ENCODE data around the gene SLC66A2.

Gene SLC66A2

DNA sequence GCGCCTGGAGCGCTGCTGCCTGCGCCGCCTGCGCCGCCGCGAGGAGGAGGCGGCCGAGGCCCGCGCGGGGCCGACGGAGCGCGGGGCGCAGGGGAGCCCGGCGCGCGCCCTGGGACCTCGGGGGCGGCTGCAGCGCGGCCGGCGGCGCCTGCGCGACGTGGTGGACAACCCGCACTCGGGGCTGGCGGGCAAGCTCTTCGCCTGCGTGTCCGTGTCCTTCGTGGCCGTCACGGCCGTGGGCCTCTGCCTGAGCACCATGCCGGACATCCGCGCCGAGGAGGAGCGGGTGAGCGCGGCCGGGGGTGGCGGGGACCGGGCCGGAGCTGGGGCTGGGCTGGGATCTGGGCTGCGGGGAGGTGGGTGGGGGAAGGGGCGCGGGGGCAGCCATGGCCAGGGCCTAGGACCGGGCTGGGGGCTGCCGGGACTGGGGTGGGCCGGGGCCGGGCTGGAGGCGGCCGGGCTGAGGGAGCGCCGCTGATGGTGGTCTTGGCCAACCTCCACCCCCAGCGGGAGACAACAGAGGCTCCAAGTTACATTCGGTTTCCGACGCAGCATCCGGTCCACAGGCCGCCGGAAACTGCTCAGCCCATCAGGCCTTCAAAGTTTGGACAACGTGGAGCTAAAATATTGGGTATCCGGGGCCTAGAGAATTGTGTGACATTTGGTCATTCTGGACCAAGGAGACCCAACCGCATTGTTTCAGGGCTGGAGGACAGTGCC lies 87.3 kb downstream of the SLC66A2 start:
- no peak for DNase-seq

DNA sequence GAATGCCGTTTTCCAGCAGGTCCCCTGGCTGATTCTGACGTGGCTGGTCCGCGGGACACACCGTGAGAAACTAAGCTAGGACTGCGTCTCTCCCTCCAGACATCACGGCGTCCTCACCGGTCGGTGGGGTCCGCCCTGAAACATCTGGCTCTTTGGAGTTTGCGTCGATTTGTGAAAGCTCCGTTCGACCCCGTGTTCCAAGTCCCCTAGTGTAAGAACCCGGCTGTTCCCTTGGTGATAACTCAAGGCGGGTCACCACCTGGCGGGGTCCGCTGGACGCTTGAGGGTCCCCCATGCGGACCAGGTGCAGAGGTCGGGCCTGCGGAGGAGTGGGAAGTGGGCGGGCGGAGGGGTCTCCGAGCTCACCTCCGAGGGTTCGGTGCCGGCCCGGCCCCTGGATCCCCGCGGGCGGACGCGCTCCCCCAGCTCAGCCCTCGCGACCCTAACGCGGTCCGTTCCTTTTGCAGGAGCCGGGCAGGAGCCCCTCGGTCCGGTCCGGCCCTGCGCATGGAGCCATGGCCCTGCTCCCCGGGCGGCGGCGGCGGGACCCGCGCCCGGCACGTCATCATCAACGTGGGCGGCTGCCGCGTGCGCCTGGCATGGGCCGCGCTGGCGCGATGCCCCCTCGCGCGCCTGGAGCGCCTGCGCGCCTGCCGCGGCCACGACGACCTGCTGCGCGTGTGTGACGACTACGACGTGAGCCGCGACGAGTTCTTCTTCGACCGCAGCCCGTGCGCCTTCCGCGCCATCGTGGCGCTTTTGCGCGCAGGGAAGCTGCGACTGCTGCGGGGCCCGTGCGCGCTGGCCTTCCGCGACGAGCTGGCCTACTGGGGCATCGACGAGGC lies 88.1 kb downstream of the SLC66A2 start:
- no peak for DNase-seq

DNA sequence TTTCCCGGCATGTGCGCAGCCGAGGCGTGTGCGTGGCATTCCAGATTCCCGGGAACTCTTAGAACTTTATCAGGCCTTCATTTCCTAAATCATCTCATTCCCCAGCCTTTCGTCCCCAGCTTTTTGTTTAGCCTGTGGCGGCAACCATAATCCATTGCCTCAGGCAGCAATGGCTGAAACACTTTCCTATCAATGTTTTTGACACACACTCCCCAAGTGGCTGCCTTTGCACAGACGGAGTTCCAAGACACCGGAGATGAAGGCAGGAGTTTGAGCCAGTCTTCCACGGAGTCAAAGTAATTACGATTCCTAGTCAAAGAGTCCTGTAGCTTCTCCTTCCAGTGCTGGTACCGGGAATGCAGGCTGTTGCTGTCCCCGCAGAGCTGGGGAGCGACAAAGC lies 88.9 kb downstream of the SLC66A2 start:
- DNase-seq: no peak

DNA sequence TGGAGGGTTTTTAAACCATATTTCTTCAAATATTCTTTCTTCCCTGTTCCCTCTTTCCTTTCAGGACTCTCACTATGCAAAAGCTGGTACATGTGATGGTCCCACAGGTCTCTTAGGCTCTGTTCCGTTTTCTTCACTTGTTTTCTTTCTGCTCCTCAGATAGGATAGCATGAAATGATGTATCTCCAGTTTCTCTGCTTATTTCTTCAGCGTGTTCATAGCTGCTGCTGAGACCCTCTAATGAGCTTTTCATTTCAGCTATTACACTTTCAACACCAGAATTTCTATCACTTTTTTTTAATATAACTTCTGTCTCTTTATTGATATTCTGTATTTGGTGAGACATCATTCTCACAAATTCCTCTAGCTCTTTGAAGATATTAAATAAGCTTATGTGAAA lies 89.8 kb downstream of the SLC66A2 start:
- no peak for DNase-seq

DNA sequence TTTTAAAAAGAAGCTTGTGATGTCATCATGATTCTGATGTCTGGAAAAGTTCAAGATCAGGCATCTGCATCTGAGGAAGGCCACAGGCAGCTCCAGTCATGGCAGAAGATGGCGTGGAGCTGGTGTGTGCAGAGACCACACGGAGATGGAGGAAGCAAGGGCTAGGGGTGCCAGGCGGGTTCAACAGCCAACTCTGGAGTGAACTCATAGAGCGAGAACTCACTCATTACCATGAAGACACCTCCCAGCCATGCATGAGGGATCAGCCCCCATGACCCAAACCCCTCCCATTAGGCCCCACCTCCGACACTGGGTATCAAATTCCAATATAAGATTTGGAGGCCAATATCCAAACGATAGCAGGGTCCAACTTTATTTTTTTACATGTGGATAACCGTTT lies 92.1 kb downstream of the SLC66A2 start:
- DNase-seq: no peak

DNA sequence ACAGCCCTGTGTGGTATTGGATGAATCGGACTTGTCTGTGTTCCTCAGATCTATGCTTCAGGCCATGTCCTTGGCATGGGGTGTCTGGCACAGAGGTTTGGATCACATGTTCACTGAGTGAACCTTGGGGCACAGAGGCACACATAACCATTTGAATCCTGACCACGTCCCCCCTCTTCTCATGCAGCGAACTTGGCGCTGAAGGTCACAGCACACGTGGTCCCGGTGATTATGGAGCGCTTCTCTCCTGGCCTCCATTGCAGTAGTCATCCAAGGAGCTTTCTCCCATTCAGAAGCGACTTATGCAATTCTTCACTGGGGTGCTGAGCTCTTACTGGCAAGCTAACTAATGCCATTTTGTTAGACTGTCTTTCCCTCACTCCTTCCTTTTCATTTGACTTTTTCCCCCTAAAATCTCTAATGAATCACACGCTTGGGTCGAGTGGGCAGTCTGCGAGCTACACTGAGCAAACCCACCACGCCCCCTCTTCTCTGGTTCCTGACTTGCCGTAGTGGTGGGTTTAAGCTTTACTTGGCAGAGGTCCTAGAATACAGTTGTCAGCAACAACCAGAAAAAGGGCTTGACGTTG lies 94.3 kb downstream of the SLC66A2 start:
- DNase-seq: no peak

DNA sequence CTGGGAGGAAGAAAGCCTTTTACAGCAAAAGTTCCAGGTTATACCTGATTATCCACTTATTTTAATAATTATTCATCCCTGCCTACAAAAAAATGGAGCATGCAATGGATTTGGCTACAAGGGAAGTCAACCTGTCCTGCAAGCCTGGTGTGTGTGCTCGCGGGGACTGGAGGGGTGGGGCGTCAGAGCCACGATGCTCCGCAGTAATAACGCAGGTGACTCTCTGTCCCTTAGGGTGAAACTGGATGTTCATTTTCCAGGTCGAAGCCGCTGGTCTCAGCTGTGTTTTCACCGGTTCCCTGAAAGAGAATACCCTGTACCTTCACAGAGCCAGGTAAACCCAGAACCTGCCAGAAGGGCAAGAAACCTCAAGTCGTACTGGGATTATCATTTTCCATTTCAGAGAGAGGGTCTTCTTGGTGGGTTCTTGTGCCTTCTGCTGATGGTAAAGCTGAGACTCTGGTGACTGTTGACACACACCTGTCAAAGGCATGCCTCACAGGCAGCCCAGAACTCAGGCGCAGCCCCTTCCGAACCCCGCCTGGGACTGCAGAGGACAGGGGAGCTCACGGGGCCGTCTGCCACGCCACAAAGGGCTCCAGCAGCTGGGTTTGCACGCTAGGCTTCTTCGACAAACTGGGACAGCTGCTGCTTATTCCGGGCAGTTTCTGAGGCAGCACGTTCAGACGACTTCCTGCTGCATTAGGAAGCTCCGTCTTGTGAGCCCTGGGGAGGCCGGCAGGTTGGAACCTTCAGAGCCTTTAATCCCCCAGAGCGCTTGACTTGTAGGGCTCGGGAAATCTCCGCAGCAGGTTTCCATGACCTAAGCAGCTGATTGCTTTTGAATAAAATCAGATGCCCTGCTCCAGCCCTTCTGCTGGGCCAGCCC lies 95.1 kb downstream of the SLC66A2 start:
- DNase-seq: no peak

DNA sequence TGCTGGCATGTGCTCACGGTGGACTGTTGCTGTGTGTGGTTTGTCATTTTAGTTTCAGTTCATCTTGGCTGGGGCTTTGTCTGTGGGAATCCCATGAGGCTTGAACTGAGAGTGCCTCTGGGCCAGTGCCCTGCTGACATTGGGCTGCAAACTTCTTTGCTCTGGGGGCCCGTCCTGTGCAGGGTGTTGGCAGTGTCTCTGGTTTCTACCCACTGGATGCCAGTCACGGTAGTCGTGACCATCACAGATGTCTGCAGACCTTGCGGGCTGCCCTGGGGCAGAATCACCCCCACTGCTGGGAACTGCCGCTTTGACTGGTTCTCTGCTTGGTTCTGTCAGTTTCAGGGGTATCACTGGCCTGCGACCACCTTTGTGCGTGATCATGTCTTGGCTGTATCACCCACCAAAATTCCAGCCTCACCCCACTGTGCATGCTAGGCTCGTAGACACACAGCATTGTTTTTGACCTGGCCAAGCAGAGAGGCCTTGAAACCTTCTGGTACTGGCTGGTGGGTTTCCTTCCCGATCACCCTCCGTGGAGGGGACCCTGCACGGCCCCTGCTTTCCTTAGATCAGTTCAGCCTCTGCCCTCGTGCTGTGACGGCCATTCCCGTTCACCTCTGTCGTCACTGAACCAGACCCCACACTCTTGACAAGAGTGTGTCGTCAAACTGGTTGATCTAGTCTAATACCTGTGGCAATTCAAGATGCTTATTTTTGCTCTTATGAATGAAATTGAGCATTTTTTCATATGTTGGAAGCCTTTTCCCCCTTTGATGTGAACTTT lies 96.1 kb downstream of the SLC66A2 start:
- DNase-seq: no peak

DNA sequence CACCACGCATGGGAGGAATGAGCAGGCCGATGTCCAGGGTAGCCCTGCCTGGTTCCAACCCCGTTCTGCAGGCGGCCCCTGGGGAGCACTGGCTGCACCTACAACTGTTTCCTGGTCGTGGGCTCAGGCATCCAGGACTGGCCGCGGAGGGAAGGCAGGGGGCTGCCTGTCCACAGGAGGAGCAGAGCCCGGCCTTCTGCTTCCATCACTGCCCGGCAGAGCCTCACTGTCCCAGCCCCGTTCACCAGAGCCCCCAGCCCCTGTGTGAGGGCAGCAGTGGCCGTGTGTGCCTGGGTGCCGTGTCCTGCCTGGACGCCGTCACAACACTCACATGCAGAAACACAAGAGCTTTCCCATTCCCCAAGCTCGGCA lies 97.5 kb downstream of the SLC66A2 start:
- DNase-seq: no peak

DNA sequence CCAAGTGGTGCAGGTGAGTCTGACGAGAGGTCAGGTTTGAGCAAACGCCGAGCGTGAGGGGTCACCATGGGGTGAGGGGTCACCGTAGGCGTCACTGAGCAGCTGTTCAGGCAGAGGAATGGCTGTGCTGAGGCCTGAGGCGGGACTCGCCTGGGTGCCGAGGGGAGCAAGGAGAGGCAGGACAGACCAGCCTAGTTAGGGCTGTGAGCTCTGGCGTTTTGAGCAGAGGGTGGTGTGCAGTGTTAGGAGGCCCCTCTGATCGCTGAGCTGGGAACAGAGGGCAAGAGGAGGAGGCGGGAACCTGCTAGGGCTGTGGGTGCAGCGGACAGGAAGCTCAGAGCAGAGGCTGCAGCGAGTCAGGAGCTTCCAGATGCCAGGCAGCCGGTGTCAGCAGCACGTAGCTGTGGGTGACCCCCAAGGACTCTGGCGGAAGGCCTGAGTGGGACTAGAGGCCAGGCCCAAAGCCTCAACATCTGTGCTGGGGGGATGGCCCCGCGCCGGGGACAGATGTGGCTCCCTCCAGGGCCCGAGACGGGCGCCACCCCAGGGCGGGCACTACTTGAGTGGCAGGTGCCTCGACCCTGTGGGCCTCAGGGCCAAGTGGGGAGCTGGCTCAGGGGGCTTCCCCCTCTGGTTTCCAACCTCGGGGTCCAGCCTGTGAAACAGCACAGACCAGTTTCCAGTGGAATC lies 98.0 kb downstream of the SLC66A2 start:
- DNase-seq: no peak

DNA sequence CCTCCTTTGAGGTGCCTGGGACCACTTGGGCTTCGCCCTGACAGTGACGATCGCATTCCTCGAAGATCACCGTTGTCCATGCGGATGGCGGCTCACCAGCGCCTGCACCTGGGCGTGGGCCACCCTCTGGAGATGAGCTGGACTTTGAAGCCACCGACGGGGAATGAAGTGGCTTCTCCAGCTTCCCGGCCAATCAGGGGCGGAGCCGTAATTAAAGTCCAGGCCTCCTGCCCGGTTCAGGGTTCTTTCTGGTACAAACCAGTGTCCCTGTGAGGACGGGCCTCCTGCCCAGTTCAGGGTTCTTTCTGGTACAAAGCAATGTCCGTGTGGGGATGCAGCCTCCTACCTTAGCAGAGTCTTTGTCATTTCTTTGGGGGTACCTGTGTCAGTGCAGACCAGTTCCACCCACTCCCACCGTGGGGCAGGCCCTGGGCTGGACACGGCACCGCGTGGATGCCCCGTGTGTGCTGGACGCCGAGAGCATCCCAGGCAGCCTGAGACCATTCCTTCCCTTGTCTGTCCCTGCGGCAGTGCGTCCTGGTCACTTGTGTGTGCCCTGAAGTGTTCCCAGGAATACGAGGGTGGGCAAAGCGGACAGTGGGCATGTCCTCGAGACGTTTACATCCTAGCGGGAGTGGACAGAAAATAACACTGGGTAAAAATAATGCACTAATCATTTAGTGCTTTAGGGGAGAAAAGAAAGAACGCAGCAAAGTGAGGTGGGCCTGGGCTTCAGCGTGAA lies 98.7 kb downstream of the SLC66A2 start:
- DNase-seq: no peak
